WTC11 (cell line): ENCODE results near the gene CPSF2. TPM values are rescaled to one million over a fixed set of nuclear protein-coding genes. Genes with fewer than 3 reads are reported as not detected.

Experiments used
- ATAC-seq: fragments of 200-7000 bp; cut with Tn5 transposase; 2 replicates; pipeline ENCODE4 v1.10.0; 2021; ENCODE audit warnings: mild to moderate bottlenecking, moderate library complexity
- CTCF ChIA-PET: fragments of 300-600 bp; sonication (Branson Sonifier 250); formaldehyde crosslinking; loops from one replicate; lab custom pipeline; 2021; ENCODE audit warnings: antibody characterized with exemption; lab: Charles Lee
- POLR2A ChIA-PET: fragments of 350-600 bp; sonication (Branson Sonifier 250); formaldehyde crosslinking; loops from one replicate; lab custom pipeline; 2021; ENCODE audit warnings: antibody characterized with exemption; lab: Charles Lee
- DNase-seq: peaks from one replicate; pipeline ENCODE4 v3.0.0; 2021; ENCODE audit warnings: low spot score
- H3K27ac Mint-ChIP-seq: 2 replicates; pipeline ENCODE4 v1.8.0; 2021; ENCODE audit warnings: mixed read lengths
- H3K27me3 Mint-ChIP-seq: 2 replicates; pipeline ENCODE4 v1.8.0; 2021; ENCODE audit warnings: low read depth, mild to moderate bottlenecking, moderate library complexity, mixed read lengths
- H3K36me3 Mint-ChIP-seq: 2 replicates; pipeline ENCODE4 v1.8.0; 2021; ENCODE audit warnings: mixed read lengths
- H3K4me1 Mint-ChIP-seq: 2 replicates; pipeline ENCODE4 v1.8.0; 2022; ENCODE audit warnings: mixed read lengths
- H3K4me3 Mint-ChIP-seq: 2 replicates; pipeline ENCODE4 v1.8.0; 2021; ENCODE audit warnings: mild to moderate bottlenecking, moderate library complexity, mixed read lengths
- H3K9me3 Mint-ChIP-seq: 2 replicates; pipeline ENCODE4 v1.8.0; 2021; ENCODE audit warnings: mixed read lengths
- AFF4 ChIP-seq: sonication (generic); formaldehyde crosslinking; IDR thresholded peaks from 2 replicates; pipeline ENCODE4 v1.8.1; 2023; ENCODE audit warnings: mild to moderate bottlenecking, missing genetic modification reagents, borderline replicate concordance
- CBFB ChIP-seq: sonication (generic); formaldehyde crosslinking; IDR thresholded peaks from 2 replicates; pipeline ENCODE4 v1.8.1; 2022; ENCODE audit warnings: mild to moderate bottlenecking, low read depth, missing genetic modification reagents
- EMX1 ChIP-seq: fragments of 250-450 bp; sonication (Bioruptor Pico); IDR thresholded peaks from 2 replicates; pipeline ENCODE4 v1.8.0; 2021; ENCODE audit warnings: mild to moderate bottlenecking
- JAZF1 ChIP-seq: fragments of 250-450 bp; sonication (Bioruptor Pico); IDR thresholded peaks from 2 replicates; pipeline ENCODE4 v1.9.0; 2021; ENCODE audit warnings: moderate library complexity, mild to moderate bottlenecking, inconsistent platforms
- KAT7 ChIP-seq: sonication (generic); formaldehyde crosslinking; IDR thresholded peaks from 2 replicates; pipeline ENCODE4 v1.8.1; 2023; ENCODE audit warnings: missing genetic modification reagents, mild to moderate bottlenecking, borderline replicate concordance
- MAX ChIP-seq: sonication (generic); formaldehyde crosslinking; IDR thresholded peaks from 2 replicates; pipeline ENCODE4 v1.8.0; 2022; ENCODE audit warnings: mild to moderate bottlenecking, missing genetic modification reagents
- MLX ChIP-seq: sonication (generic); formaldehyde crosslinking; IDR thresholded peaks from 2 replicates; pipeline ENCODE4 v1.8.1; 2023; ENCODE audit warnings: mild to moderate bottlenecking, missing genetic modification reagents, moderate library complexity
- MYBL2 ChIP-seq: sonication (generic); formaldehyde crosslinking; IDR thresholded peaks from 2 replicates; pipeline ENCODE4 v1.8.1; 2023; ENCODE audit warnings: mild to moderate bottlenecking, moderate library complexity, missing genetic modification reagents
- NFATC4 ChIP-seq: fragments of 250-450 bp; sonication (Bioruptor Pico); IDR thresholded peaks from 2 replicates; pipeline ENCODE4 v1.9.0; 2021; ENCODE audit warnings: mild to moderate bottlenecking
- NR3C1 ChIP-seq: sonication (generic); formaldehyde crosslinking; conservative IDR thresholded peaks from 2 replicates; pipeline ENCODE4 v1.8.1; 2023; ENCODE audit warnings: low read depth, mild to moderate bottlenecking, missing genetic modification reagents
- OVOL2 ChIP-seq: fragments of 250-450 bp; sonication (Bioruptor Pico); IDR thresholded peaks from 2 replicates; pipeline ENCODE4 v1.9.0; 2021; ENCODE audit warnings: mild to moderate bottlenecking, borderline replicate concordance
- SMAD3 ChIP-seq: sonication (generic); formaldehyde crosslinking; IDR thresholded peaks from 2 replicates; pipeline ENCODE4 v1.8.0; 2022; ENCODE audit warnings: missing genetic modification reagents, mild to moderate bottlenecking, borderline replicate concordance
- TCF7 ChIP-seq: sonication (generic); formaldehyde crosslinking; IDR thresholded peaks from 2 replicates; pipeline ENCODE4 v1.8.0; 2022; ENCODE audit warnings: mild to moderate bottlenecking, low read depth, missing genetic modification reagents, moderate library complexity
- ZNF138 ChIP-seq: sonication (generic); formaldehyde crosslinking; conservative IDR thresholded peaks from 2 replicates; pipeline ENCODE4 v1.8.1; 2022; ENCODE audit warnings: mild to moderate bottlenecking, moderate library complexity, missing genetic modification reagents
- ZNF232 ChIP-seq: sonication (generic); formaldehyde crosslinking; IDR thresholded peaks from 2 replicates; pipeline ENCODE4 v1.8.0; 2022; ENCODE audit warnings: mild to moderate bottlenecking, missing genetic modification reagents
- ZNF281 ChIP-seq: sonication (generic); formaldehyde crosslinking; IDR thresholded peaks from 2 replicates; pipeline ENCODE4 v1.8.0; 2023; ENCODE audit warnings: mild to moderate bottlenecking, missing genetic modification reagents
- ZNF671 ChIP-seq: fragments of 250-450 bp; sonication (Bioruptor Pico); IDR thresholded peaks from 2 replicates; pipeline ENCODE4 v1.8.0; 2021; ENCODE audit warnings: mild to moderate bottlenecking
- total RNA-seq: library from RNA; stranded (reverse); gene quantifications from 3 replicates; pipeline ENCODE4 v1.2.3, GENCODE V29; 2021

CPSF2 gene
- total RNA-seq, 1 experiment from 2014 or later = 109 TPM

DNA sequence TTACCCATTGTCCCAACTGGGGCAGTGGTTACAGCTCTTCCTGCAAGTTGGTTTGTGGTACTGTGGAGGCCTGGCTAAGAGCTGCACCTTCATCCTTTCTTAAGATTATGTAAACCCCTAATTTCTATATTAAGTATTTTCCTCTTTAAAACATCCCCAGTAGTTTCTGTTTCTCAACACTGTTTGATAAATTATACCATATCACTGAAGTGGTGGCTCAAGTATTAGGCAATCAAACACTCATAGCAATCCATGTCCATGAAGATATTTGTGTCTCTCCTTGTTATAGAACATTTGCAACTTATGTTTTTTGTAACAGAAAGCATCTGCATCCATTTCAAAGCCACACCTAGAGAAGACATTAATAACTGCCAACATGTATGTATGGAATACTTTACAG lies 47.2 kb upstream of the CPSF2 start (continued):
- TF ChIP-seq ZNF281 (CRISPR knock-in tag) (no peak), AFF4 (CRISPR knock-in tag) (no peak), ZNF671 (CRISPR knock-in tag) (no peak)
- TF ChIP-seq, all 79 proteins: peak for 0

GRCh38 chr14:92088494-92088893 lies 33.3 kb upstream of the CPSF2 start:
- no peak overlapping the region for H3K4me3 Mint-ChIP-seq
- no peak overlapping the region for H3K27ac Mint-ChIP-seq
- 0 out of 2 replicates have a peak, but pooled peaks cover 4% of the 10 kb centered on the region for H3K9me3 Mint-ChIP-seq
- ChIA-PET POLR2A (no interaction called here), CTCF (interaction anchor here (1.4 kb wide), 1 partner anchor 18 kb away, joined by 6 read pairs; the partner anchor contains the start of gene ATXN3)
- DNase-seq (no peak), ATAC-seq (no peak)
- peaks cover 47% of the 10 kb centered on the region for H3K36me3 Mint-ChIP-seq
- H3K27me3 Mint-ChIP-seq = no peaks in the 10 kb centered on the region
- TF ChIP-seq MAX (CRISPR knock-in tag) (no peak), ZNF232 (CRISPR knock-in tag) (no peak)
- H3K4me1 Mint-ChIP-seq = no peaks in the 10 kb centered on the region

DNA sequence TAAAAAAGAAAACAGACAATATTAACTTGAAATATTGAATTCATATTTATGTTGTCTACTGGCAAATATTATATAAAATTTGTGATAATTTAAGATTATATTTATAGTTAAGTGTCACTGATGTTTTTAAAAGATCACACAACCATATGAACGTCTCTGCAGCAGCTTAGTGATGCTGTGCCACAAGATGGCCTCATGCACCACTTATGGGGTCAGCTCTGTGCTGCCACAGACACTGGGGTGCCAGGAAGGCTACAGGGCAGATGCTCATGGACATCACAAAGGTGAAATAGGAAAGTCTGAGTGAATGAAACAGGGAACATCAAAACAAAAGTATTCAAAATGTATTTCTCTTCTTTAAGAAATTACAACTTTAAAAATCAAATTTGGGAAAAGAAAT lies 28.4 kb upstream of the CPSF2 start:
- Mint-ChIP-seq H3K27me3 (no peaks in the 10 kb centered on the region), H3K4me1 (no peaks in the 10 kb centered on the region), H3K4me3 (no peak overlapping the region), H3K9me3 (0 out of 2 replicates have a peak, but pooled peaks cover 3% of the 10 kb centered on the region), H3K36me3 (peaks cover 35% of the 10 kb centered on the region), H3K27ac (no peak overlapping the region)
- peak; percentile 60; the same call in 1 of the 2 replicates for ATAC-seq
- no peak for DNase-seq
- no peak for TF ChIP-seq KAT7
- TF ChIP-seq SMAD3 (CRISPR knock-in tag) = no peak
- no peak for TF ChIP-seq JAZF1
- no peak for TF ChIP-seq MLX
- no peak for TF ChIP-seq NR3C1
- TF ChIP-seq ZNF138 = no peak
- no peak for TF ChIP-seq MYBL2 (CRISPR knock-in tag)
- TF ChIP-seq OVOL2 = no peak
- no peak for TF ChIP-seq NFATC4 (CRISPR knock-in tag)
- ChIA-PET POLR2A (no interaction called here), CTCF (interaction anchor here (1.0 to 1.2 kb wide), 4 partner anchors 13 to 259 kb away, joined by 5 to 7 read pairs (median 6); partner anchors contain the start of genes ATXN3, CPSF2 and NDUFB1)

GRCh38 chr14:92099802-92100201 lies 22.0 kb upstream of the CPSF2 start:
- Mint-ChIP-seq H3K4me1 (peaks cover 21% of the 10 kb centered on the region), H3K4me3 (no peak overlapping the region), H3K9me3 (no peaks in the 10 kb centered on the region), H3K27ac (no peak overlapping the region), H3K36me3 (peaks cover 10% of the 10 kb centered on the region), H3K27me3 (no peaks in the 10 kb centered on the region)
- POLR2A ChIA-PET = interaction anchor here (0.7 kb wide), 1 partner anchor 22 kb away, joined by 3 read pairs; the partner anchor contains the start of genes CPSF2 and NDUFB1
- ATAC-seq (no peak), DNase-seq (no peak)
- CTCF ChIA-PET = interaction anchor here (1.0 to 1.4 kb wide), 2 partner anchors 22 kb away, joined by 3 to 4 read pairs; partner anchors contain the start of genes CPSF2 and NDUFB1
- TF ChIP-seq TCF7 (no peak), EMX1 (no peak), CBFB (CRISPR knock-in tag) (no peak)
